Panc1 (cell line): Measurements from ENCODE around the gene VPS26A. TPM values are rescaled to one million over a fixed set of nuclear protein-coding genes. Genes with fewer than 3 reads are reported as not detected.

ENCODE experiments used
- ATAC-seq: fragments of 200-7000 bp; cut with Tn5 transposase; 2 replicates; pipeline ENCODE4 v1.9.1; 2020; ENCODE audit warnings: mild to moderate bottlenecking, moderate library complexity
- BruUV-seq: library from RNA; stranded (reverse); fragments of 400-500 nt; replicated peaks from 2 replicates; lab custom pipeline; 2021; lab: Mats Ljungman, UMichigan
- CTCF ChIA-PET: fragments of 300-600 bp; sonication (Branson Sonifier 250); formaldehyde crosslinking; loops from one replicate; lab custom pipeline; 2022; ENCODE audit warnings: antibody characterized with exemption; lab: Charles Lee
- POLR2A ChIA-PET: fragments of 300-600 bp; sonication (Branson Sonifier 250); formaldehyde crosslinking; loops from one replicate; lab custom pipeline; 2022; ENCODE audit warnings: antibody characterized with exemption; lab: Charles Lee
- DNase-seq: peaks from one replicate; pipeline ENCODE4 v3.0.0-alpha.2; 2010; ENCODE audit warnings: low read depth, low spot score
- H3K27ac ChIP-seq: 2 replicates; pipeline ENCODE4 v1.5.1; 2011; ENCODE audit warnings: mild to moderate bottlenecking, low read length, inconsistent platforms
- H3K27me3 ChIP-seq: fragments of 200-500 bp; sonication (Bioruptor generic); 2 replicates; pipeline ENCODE4 v1.6.0; 2014; ENCODE audit warnings: low read length, inconsistent platforms; ENCODE audit not compliant: control insufficient read depth, insufficient read depth
- H3K36me3 ChIP-seq: fragments of 200-500 bp; sonication (Bioruptor generic); 2 replicates; pipeline ENCODE4 v1.5.1; 2014; ENCODE audit warnings: inconsistent platforms, mild to moderate bottlenecking, low read length, moderate library complexity; ENCODE audit not compliant: control insufficient read depth, insufficient read depth
- H3K4me1 ChIP-seq: 2 replicates; pipeline ENCODE4 v1.5.1; 2011; ENCODE audit warnings: inconsistent platforms, mild to moderate bottlenecking, low read length, moderate library complexity; ENCODE audit not compliant: control insufficient read depth, insufficient read depth
- H3K4me3 ChIP-seq, 2 experiments: 2 replicates each; pipeline ENCODE4 v1.5.1; 2011 to 2012; ENCODE audit warnings: low read depth in 2 of 2, low read length in 2 of 2, mild to moderate bottlenecking in 2 of 2, inconsistent platforms in 1 of 2, moderate library complexity in 1 of 2
- H3K9me3 ChIP-seq: fragments of 200-500 bp; sonication (Bioruptor generic); 2 replicates; pipeline ENCODE4 v1.5.1; 2014; ENCODE audit warnings: low read depth, mild to moderate bottlenecking, inconsistent platforms, low read length, moderate library complexity; ENCODE audit not compliant: control insufficient read depth, insufficient read depth
- CTCF ChIP-seq: fragments of 450-650 bp; IDR thresholded peaks from 2 replicates; pipeline ENCODE4 v1.5.1; 2017; ENCODE audit warnings: mild to moderate bottlenecking
- POLR2AphosphoS5 ChIP-seq: IDR thresholded peaks from 2 replicates; pipeline ENCODE4 v1.6.1; 2012; ENCODE audit warnings: mild to moderate bottlenecking, low read depth, low read length, moderate library complexity
- SIN3A ChIP-seq: IDR thresholded peaks from 2 replicates; pipeline ENCODE4 v1.6.1; 2012; ENCODE audit warnings: low read depth, mild to moderate bottlenecking, low read length, moderate library complexity, borderline replicate concordance; ENCODE audit not compliant: insufficient read depth
- TCF7L2 ChIP-seq: IDR thresholded peaks from 2 replicates; pipeline ENCODE4 v1.6.1; 2011; ENCODE audit warnings: mild to moderate bottlenecking, low read depth, low read length, inconsistent platforms
- in situ Hi-C: cut with HindIII; loops from 2 replicates; pipeline ENCODE4 v1.10.0; 2016; ENCODE audit warnings: low sequenced_read_pairs, low pct_unique_long_range_greater_than_20kb
- intact Hi-C: fragments of 100-400 bp; cut with micrococcal nuclease; formaldehyde crosslinking; loops from one replicate; pipeline ENCODE4 v1.10.0; 2022; ENCODE audit not compliant: unreplicated experiment
- total RNA-seq: library from RNA; stranded (reverse); gene quantifications from one replicate; pipeline ENCODE4 v1.2.1, GENCODE V29; 2021; ENCODE audit not compliant: unreplicated experiment
- TF ChIP-seq, protein P1 (sequence below), 2 experiments: IDR thresholded peaks; 2 replicates each; pipeline ENCODE4 v1.6.1; 2011 to 2012; ENCODE audit warnings: low read depth in 2 of 2, control low read depth in 1 of 2, low read length in 1 of 2, mild to moderate bottlenecking in 1 of 2, moderate library complexity in 1 of 2; ENCODE audit not compliant: insufficient read depth in 1 of 2

The VPS26A gene
- total RNA-seq, 1 experiment from 2014 or later: 88.9 TPM

DNA sequence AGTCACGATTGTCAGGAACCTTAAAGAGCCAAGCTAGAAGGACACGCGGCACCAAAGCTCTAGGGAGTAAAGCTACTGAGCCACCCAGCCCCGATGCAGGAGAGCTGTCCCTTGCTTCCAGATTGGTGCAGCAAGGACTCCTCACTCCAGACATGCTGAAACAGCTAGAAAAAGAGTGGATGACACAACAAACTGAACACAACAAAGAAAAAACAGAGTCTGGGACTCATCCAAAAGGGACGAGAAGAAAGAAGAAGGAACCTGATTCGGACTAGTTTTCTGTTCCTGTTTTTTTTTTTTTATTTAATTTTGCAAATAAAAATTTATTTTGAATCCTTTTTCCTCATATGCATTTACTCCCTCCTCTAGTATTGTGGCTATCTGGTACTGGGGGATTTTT, 84.8 kb downstream of the VPS26A start:
- ChIA-PET POLR2A (no interaction called here), CTCF (no interaction called here)
- Histone ChIP-seq H3K27me3 (no peaks in the 10 kb centered on the region), H3K4me1 (no peaks in the 10 kb centered on the region), H3K27ac (no peak overlapping the region), H3K36me3 (peaks cover 13% of the 10 kb centered on the region), H3K9me3 (no peaks in the 10 kb centered on the region), H3K4me3 (no peak overlapping the region)
- TF ChIP-seq, protein P1, sequence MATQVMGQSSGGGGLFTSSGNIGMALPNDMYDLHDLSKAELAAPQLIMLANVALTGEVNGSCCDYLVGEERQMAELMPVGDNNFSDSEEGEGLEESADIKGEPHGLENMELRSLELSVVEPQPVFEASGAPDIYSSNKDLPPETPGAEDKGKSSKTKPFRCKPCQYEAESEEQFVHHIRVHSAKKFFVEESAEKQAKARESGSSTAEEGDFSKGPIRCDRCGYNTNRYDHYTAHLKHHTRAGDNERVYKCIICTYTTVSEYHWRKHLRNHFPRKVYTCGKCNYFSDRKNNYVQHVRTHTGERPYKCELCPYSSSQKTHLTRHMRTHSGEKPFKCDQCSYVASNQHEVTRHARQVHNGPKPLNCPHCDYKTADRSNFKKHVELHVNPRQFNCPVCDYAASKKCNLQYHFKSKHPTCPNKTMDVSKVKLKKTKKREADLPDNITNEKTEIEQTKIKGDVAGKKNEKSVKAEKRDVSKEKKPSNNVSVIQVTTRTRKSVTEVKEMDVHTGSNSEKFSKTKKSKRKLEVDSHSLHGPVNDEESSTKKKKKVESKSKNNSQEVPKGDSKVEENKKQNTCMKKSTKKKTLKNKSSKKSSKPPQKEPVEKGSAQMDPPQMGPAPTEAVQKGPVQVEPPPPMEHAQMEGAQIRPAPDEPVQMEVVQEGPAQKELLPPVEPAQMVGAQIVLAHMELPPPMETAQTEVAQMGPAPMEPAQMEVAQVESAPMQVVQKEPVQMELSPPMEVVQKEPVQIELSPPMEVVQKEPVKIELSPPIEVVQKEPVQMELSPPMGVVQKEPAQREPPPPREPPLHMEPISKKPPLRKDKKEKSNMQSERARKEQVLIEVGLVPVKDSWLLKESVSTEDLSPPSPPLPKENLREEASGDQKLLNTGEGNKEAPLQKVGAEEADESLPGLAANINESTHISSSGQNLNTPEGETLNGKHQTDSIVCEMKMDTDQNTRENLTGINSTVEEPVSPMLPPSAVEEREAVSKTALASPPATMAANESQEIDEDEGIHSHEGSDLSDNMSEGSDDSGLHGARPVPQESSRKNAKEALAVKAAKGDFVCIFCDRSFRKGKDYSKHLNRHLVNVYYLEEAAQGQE (IDR thresholded peaks at IDR 0.05; ENCODE audit: insufficient read depth in 1 of 2, low read depth in 2 of 2, low read length in 1 of 2): no peak
- TF ChIP-seq SIN3A: no peak
- TF ChIP-seq POLR2AphosphoS5: no peak
- TF ChIP-seq TCF7L2: no peak
- TF ChIP-seq CTCF: no peak
- ATAC-seq (no peak), DNase-seq (no peak)
- BruUV-seq: no TSS peak
- intact Hi-C loops: no loop called here
- in situ Hi-C loops: no loop called here

DNA sequence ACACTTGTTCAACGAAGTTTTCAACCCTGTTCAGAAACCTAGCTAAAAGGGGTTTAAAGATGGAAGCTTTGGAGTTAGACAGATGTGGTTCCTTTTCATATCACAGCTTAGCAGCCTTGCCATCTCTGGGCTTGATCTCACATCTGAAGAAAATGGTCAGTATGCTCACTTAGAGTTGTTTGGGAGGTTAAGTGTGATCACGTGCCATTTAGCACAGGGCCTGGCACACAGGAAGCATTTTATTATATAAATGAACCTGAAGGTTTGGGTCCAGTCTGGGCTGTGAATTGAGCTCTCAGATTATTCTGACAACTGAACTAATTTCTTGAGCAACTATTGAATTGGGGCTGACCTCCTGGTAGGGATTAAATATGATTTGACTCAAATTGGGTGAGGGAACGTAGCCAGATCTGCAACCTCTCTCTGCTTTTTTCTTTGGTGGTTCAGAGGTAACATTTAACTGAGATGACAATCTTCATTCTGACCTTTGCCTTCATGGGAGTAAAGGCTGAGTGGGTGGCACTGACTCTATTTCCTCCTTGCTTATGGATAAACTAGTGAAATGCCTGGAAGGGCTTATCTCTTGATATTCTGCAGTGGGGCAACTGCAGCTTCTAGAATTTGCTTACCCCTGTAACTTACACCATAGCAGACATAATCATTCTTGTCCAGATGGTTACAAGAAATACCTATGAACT, 86.0 kb downstream of the VPS26A start:
- Histone ChIP-seq H3K27me3 (no peaks in the 10 kb centered on the region), H3K9me3 (no peaks in the 10 kb centered on the region), H3K4me3 (no peak overlapping the region), H3K36me3 (peaks cover 13% of the 10 kb centered on the region), H3K4me1 (no peaks in the 10 kb centered on the region), H3K27ac (no peak overlapping the region)
- POLR2A ChIA-PET: no interaction called here
- in situ Hi-C loops: no loop called here
- intact Hi-C loops: no loop called here
- CTCF ChIA-PET: no interaction called here
- TF ChIP-seq, protein P1 (IDR thresholded peaks at IDR 0.05; ENCODE audit: insufficient read depth in 1 of 2, low read depth in 2 of 2, low read length in 1 of 2): no peak
- TF ChIP-seq SIN3A (no peak), CTCF (no peak), POLR2AphosphoS5 (no peak), TCF7L2 (no peak)
- DNase-seq (no peak), ATAC-seq (no peak)
- BruUV-seq: no TSS peak
